ENCODE measurements around the gene TMC7. TPM values are rescaled to one million over a fixed set of nuclear protein-coding genes. Genes with fewer than 3 reads are reported as not detected.
"Not testable (repeated sequence)": the region's sequence is repeated elsewhere in the genome, so short reads cannot be mapped to it uniquely, and the experiment has no call there.

Gene TMC7
- total and polyA plus RNA-seq, 9 of the 15 experiments (the other 6 are each of a cell fraction or from before 2014, with no cell fraction given), result 0.08 to 2.0 (median 1.5) TPM

DNA sequence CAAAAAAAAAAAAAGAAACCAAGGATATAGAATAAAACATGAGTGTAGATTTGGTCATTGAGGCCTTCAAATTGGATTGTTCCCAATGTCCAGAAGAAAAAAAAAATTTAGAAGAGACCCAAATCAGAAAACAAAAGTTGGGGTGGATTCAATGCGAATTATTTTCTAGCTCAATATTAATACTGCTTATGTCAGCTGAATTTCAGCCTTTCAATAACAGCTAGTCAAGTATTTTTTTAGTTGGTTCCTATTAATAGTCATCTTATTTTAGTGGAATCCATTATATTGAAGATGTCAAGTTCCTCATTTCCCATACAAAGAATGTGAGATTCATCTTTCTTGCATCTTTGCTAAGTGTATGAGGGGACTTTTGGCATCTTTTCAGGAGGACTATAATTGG lies 1.5 kb downstream of the TMC7 start:
- BruUV-seq (replicated peaks); H3K4me1 ChIP-seq (replicated peaks in 1 of 2; ENCODE audit: control insufficient read depth in 2 of 2, insufficient read depth in 2 of 2, low read length in 2 of 2); H3K9ac ChIP-seq (ENCODE audit: insufficient read depth in 1 of 2, low read depth in 2 of 2, low read length in 2 of 2); H3K4me3 ChIP-seq; CTCF ChIA-PET (ENCODE audit: low intra/inter-chr PET ratio); H3K4me2 ChIP-seq (ENCODE audit: insufficient read depth, low read length); DNase-seq (ENCODE audit: extremely low read depth in 1 of 4, low spot score in 3 of 4); H3K9me3 ChIP-seq (replicated peaks; ENCODE audit: control insufficient read depth, insufficient read depth, low read depth, low read length); FAIRE-seq; H3K27ac ChIP-seq (ENCODE audit: extremely low read depth, low read depth, low read length); ATAC-seq; H4K20me1 ChIP-seq (replicated peaks; ENCODE audit: control insufficient read depth, insufficient read depth, low read length); H3K27me3 ChIP-seq (ENCODE audit: control insufficient read depth in 2 of 2, insufficient read depth in 2 of 2, low read length in 2 of 2); H3K79me2 ChIP-seq (ENCODE audit: control insufficient read depth, insufficient read depth, low read length); H3K9me1 ChIP-seq (ENCODE audit: control insufficient read depth, insufficient read depth, low read length); H3K36me3 ChIP-seq (ENCODE audit: control insufficient read depth, insufficient read depth, low read length); intact Hi-C loops (cut with micrococcal nuclease); H2AFZ ChIP-seq (ENCODE audit: low read depth, low read length): not testable (repeated sequence)
- WGBS (ENCODE audit: insufficient coverage, low coverage, missing lambda C conversion rate), result 65% methylated on average over 1 of the region's 1 CpG
- POLR2A ChIA-PET, result interaction anchor here (0.6 kb wide), 1 partner anchor 36 kb away, joined by 3 read pairs; no protein-coding TSS in a partner anchor
- TF ChIP-seq MAFF (IDR thresholded peaks at IDR 0.05; ENCODE audit: low read length) (peak; percentile 54; the same call in 1 of the 2 replicates), MAFK (IDR thresholded peaks at IDR 0.05; ENCODE audit: low read length) (peak; percentile 68)
- in situ Hi-C loops (cut with MboI), result loop anchor here (10.0 kb wide), 1 partner anchor 390 kb away; no protein-coding TSS in a partner anchor

DNA sequence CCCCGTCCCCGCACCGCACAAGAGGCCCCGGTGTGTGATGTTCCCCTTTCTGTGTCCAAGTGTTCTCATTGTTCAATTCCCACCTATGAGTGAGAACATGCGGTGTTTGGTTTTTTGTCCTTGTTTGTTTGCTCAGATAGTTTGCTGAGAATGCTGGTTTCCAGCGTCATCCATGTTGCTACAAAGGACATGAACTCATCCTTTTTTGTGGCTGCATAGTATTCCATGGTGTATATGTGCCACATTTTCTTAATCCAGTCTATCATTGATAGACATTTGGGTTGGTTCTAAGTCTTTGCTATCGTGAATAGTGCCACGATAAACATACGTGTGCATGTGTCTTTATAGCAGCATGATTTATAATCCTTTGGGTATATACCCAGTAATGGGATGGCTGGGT lies 8.0 kb downstream of the TMC7 start:
- FAIRE-seq; in situ Hi-C loops (cut with MboI); DNase-seq (ENCODE audit: extremely low read depth in 1 of 4, low spot score in 3 of 4): not testable (repeated sequence)

More for the DNA sequence above, 8.0 kb downstream of the TMC7 start:
- H3K27ac ChIP-seq (ENCODE audit: extremely low read depth, low read depth, low read length); H3K79me2 ChIP-seq (ENCODE audit: control insufficient read depth, insufficient read depth, low read length); H4K20me1 ChIP-seq (replicated peaks; ENCODE audit: control insufficient read depth, insufficient read depth, low read length); BruUV-seq (replicated peaks); H3K27me3 ChIP-seq (ENCODE audit: control insufficient read depth in 2 of 2, insufficient read depth in 2 of 2, low read length in 2 of 2); CTCF ChIA-PET (ENCODE audit: low intra/inter-chr PET ratio); H3K9me3 ChIP-seq (replicated peaks; ENCODE audit: control insufficient read depth, insufficient read depth, low read depth, low read length); intact Hi-C loops (cut with micrococcal nuclease); H2AFZ ChIP-seq (ENCODE audit: low read depth, low read length); H3K4me1 ChIP-seq (replicated peaks in 1 of 2; ENCODE audit: control insufficient read depth in 2 of 2, insufficient read depth in 2 of 2, low read length in 2 of 2); H3K9ac ChIP-seq (ENCODE audit: insufficient read depth in 1 of 2, low read depth in 2 of 2, low read length in 2 of 2); H3K36me3 ChIP-seq (ENCODE audit: control insufficient read depth, insufficient read depth, low read length); H3K9me1 ChIP-seq (ENCODE audit: control insufficient read depth, insufficient read depth, low read length); POLR2A ChIA-PET; ATAC-seq; H3K4me3 ChIP-seq; H3K4me2 ChIP-seq (ENCODE audit: insufficient read depth, low read length): not testable (repeated sequence)
- peak; percentile 73 for TF ChIP-seq ZNF146 (CRISPR knock-in tag; IDR thresholded peaks at IDR 0.05; ENCODE audit: unreplicated experiment)
- TF ChIP-seq BCOR (IDR thresholded peaks at IDR 0.05), result peak; percentile 75
- WGBS (ENCODE audit: insufficient coverage, low coverage, missing lambda C conversion rate), result 34% methylated on average over 9 of the region's 9 CpGs

All from K562 (cell line).